GM12878 (cell line): ENCODE measurements around the gene PPP5C. TPM values are rescaled to one million over a fixed set of nuclear protein-coding genes. Genes with fewer than 3 reads are reported as not detected.

ENCODE experiments used
- ATAC-seq: fragments of 200-7000 bp; cut with Tn5 transposase; 3 replicates; pipeline ENCODE4 v1.9.1; 2020; ENCODE audit warnings: mild to moderate bottlenecking, moderate library complexity
- BruUV-seq: library from RNA; stranded (reverse); fragments of 400-500 nt; replicated peaks from 2 replicates; lab custom pipeline; 2021; lab: Mats Ljungman, UMichigan
- CTCF ChIA-PET: fragments of 300-600 bp; sonication (Branson Sonifier 250); formaldehyde crosslinking; extraction: SDS; loops from one replicate; lab custom pipeline; 2021; ENCODE audit warnings: inconsistent platforms; lab: Yijun Ruan, JAX
- POLR2A ChIA-PET: fragments of 350-600 bp; formaldehyde crosslinking; extraction: SDS; loops from one replicate; lab custom pipeline; 2021; ENCODE audit warnings: inconsistent platforms; lab: Charles Lee
- RAD21 ChIA-PET: fragments of 300-600 bp; sonication (Branson Sonifier 250); formaldehyde crosslinking; loops from one replicate; lab custom pipeline; 2023; ENCODE audit warnings: antibody characterized with exemption; ENCODE audit not compliant: unreplicated experiment; lab: Charles Lee
- SMC1A ChIA-PET: fragments of 300-600 bp; sonication (Branson Sonifier 250); formaldehyde crosslinking; loops from one replicate; lab custom pipeline; 2023; ENCODE audit not compliant: unreplicated experiment, uncharacterized antibody; lab: Charles Lee
- DNase-seq: peaks from one replicate; pipeline ENCODE4 v3.0.0-alpha.2; 2011; ENCODE audit warnings: low read depth, low spot score
- FAIRE-seq: peaks from 3 replicates; lab custom pipeline; 2011; peaks lifted over from hg19 to GRCh38; lab: Jason Lieb, UNC
- H2AFZ ChIP-seq: 2 replicates; pipeline ENCODE4 v1.6.0; 2011; ENCODE audit warnings: low read depth, low read length, control low read depth; ENCODE audit not compliant: control insufficient read depth
- H3K27ac ChIP-seq: 2 replicates; pipeline ENCODE4 v1.5.1; 2011; ENCODE audit warnings: control low read depth; ENCODE audit not compliant: control insufficient read depth, insufficient read depth
- H3K27me3 ChIP-seq, 2 experiments: replicated peaks in 1 of 2; 2 replicates each; pipeline versions ENCODE4 v1.6.0 to v1.6.1; 2011; ENCODE audit warnings: low read length in 1 of 2; ENCODE audit not compliant: control insufficient read depth in 2 of 2, insufficient read depth in 2 of 2
- H3K36me3 ChIP-seq, 2 experiments: 2 replicates each; pipeline ENCODE4 v1.5.1; 2011; ENCODE audit warnings: low read length in 1 of 2; ENCODE audit not compliant: control insufficient read depth in 2 of 2, insufficient read depth in 2 of 2
- H3K4me1 ChIP-seq: 2 replicates; pipeline ENCODE4 v1.6.1; 2011; ENCODE audit warnings: mild to moderate bottlenecking, low read length, moderate library complexity, mixed read lengths; ENCODE audit not compliant: control insufficient read depth, insufficient read depth
- H3K4me2 ChIP-seq: 2 replicates; pipeline ENCODE4 v1.6.0; 2011; ENCODE audit warnings: control low read depth; ENCODE audit not compliant: control insufficient read depth, insufficient read depth
- H3K4me3 ChIP-seq: fragments of 200-600 bp; sonication (generic); 2 replicates; pipeline ENCODE4 v1.5.1; 2016
- H3K79me2 ChIP-seq: 2 replicates; pipeline ENCODE4 v1.6.0; 2011; ENCODE audit warnings: low read length; ENCODE audit not compliant: control insufficient read depth, insufficient read depth
- H3K9ac ChIP-seq: 2 replicates; pipeline ENCODE4 v1.8.0; 2011; ENCODE audit warnings: low read length, control low read depth, mixed read lengths; ENCODE audit not compliant: control insufficient read depth, insufficient read depth
- H3K9me3 ChIP-seq: replicated peaks from 3 replicates; pipeline ENCODE4 v1.5.1; 2011; ENCODE audit warnings: mild to moderate bottlenecking, low read length; ENCODE audit not compliant: control insufficient read depth, insufficient read depth
- H4K20me1 ChIP-seq: 2 replicates; pipeline ENCODE4 v1.6.0; 2011; ENCODE audit not compliant: control insufficient read depth, insufficient read depth
- ATF7 ChIP-seq: fragments of 450-650 bp; IDR thresholded peaks from 2 replicates; pipeline ENCODE4 v1.6.1; 2016; ENCODE audit warnings: low read depth, mild to moderate bottlenecking
- DPF2 ChIP-seq: fragments of 450-650 bp; IDR thresholded peaks from 2 replicates; pipeline ENCODE4 v1.6.1; 2017; ENCODE audit warnings: mild to moderate bottlenecking
- EP300 ChIP-seq, 2 experiments: fragments of 150-350 bp in 1 of 2; IDR thresholded peaks; 2 replicates each; pipeline ENCODE4 v1.6.1; 2011 to 2012; ENCODE audit warnings: low read depth in 2 of 2, low read length in 2 of 2, borderline replicate concordance in 1 of 2, improper control_type of control experiment in 1 of 2, inconsistent platforms in 1 of 2; ENCODE audit not compliant: control insufficient read depth in 1 of 2
- ETV6 ChIP-seq, 2 experiments: fragments of 450-650 bp in 1 of 2; IDR thresholded peaks in 1 of 2; conservative IDR thresholded peaks in 1 of 2; 2 replicates each; pipeline ENCODE4 v1.6.1; 2014; ENCODE audit warnings: antibody characterized with exemption in 1 of 2, borderline replicate concordance in 1 of 2, low read depth in 1 of 2, mild to moderate bottlenecking in 1 of 2, moderate library complexity in 1 of 2
- HCFC1 ChIP-seq: fragments of 150-350 bp; IDR thresholded peaks from 2 replicates; pipeline ENCODE4 v1.6.1; 2014; ENCODE audit warnings: low read length
- IKZF1 ChIP-seq: fragments of 450-650 bp; conservative IDR thresholded peaks from 2 replicates; pipeline ENCODE4 v1.6.1; 2017; ENCODE audit warnings: antibody characterized with exemption, mild to moderate bottlenecking
- IKZF2 ChIP-seq, 2 experiments: fragments of 450-650 bp; IDR thresholded peaks; 2 replicates each; pipeline ENCODE4 v1.6.1; 2017; ENCODE audit warnings: mild to moderate bottlenecking in 2 of 2, moderate library complexity in 2 of 2
- KAT2A ChIP-seq: conservative IDR thresholded peaks from 2 replicates; pipeline ENCODE4 v1.6.1; 2011; ENCODE audit warnings: low read depth, low read length; ENCODE audit not compliant: control insufficient read depth
- MEF2B ChIP-seq: fragments of 450-650 bp; IDR thresholded peaks from 2 replicates; pipeline ENCODE4 v1.6.1; 2018; ENCODE audit warnings: mild to moderate bottlenecking, moderate library complexity; ENCODE audit not compliant: partially characterized antibody, poor library complexity, severe bottlenecking
- MTA3 ChIP-seq: IDR thresholded peaks from 2 replicates; pipeline ENCODE4 v1.6.1; 2012; ENCODE audit warnings: low read length, inconsistent platforms, borderline replicate concordance
- POU2F2 ChIP-seq: IDR thresholded peaks from 3 replicates; pipeline ENCODE4 v1.6.1; 2011; ENCODE audit warnings: low read depth, mild to moderate bottlenecking, low read length, borderline replicate concordance
- RELA ChIP-seq: fragments of 450-650 bp; IDR thresholded peaks from 2 replicates; pipeline ENCODE4 v1.8.0; 2014; ENCODE audit warnings: borderline replicate concordance; ENCODE audit not compliant: partially characterized antibody
- TAF1 ChIP-seq: IDR thresholded peaks from 2 replicates; pipeline ENCODE4 v1.6.1; 2011; ENCODE audit warnings: mild to moderate bottlenecking, low read depth, low read length, borderline replicate concordance
- WRNIP1 ChIP-seq: IDR thresholded peaks from 2 replicates; pipeline ENCODE4 v1.6.1; 2011; ENCODE audit warnings: low read depth, low read length, improper control_type of control experiment, borderline replicate concordance
- YBX1 ChIP-seq: fragments of 450-650 bp; IDR thresholded peaks from 2 replicates; pipeline ENCODE4 v1.6.1; 2016; ENCODE audit warnings: antibody characterized with exemption
- ZBED1 ChIP-seq: IDR thresholded peaks from 2 replicates; pipeline ENCODE4 v1.6.1; 2016; ENCODE audit warnings: borderline replicate concordance
- ZSCAN29 ChIP-seq: fragments of 450-650 bp; IDR thresholded peaks from 2 replicates; pipeline ENCODE4 v1.6.1; 2017; ENCODE audit warnings: mild to moderate bottlenecking, moderate library complexity
- WGBS: methylation state at CpG from one replicate; pipeline ENCODE4 v1.1.6; 2016; ENCODE audit warnings: low lambda C conversion rate; ENCODE audit not compliant: insufficient replicate concordance, insufficient coverage; ENCODE audit errors: missing lambda C conversion rate; 5-methylcytosine and 5-hydroxymethylcytosine counted together
- in situ Hi-C: fragments of 300-500 bp; cut with MboI; formaldehyde crosslinking; loops from 9 replicates; pipeline ENCODE4 v1.14.3; 2018; ENCODE audit warnings: mixed read lengths
- intact Hi-C: fragments of 100-400 bp; cut with micrococcal nuclease; formaldehyde crosslinking; loops from one replicate; pipeline ENCODE4 v1.14.2; 2022; ENCODE audit not compliant: unreplicated experiment
- polyA plus RNA-seq, 11 experiments: library from polyadenylated mRNA; depleted of rRNA in 4 of 11; unstranded in 6 of 11; stranded (reverse) in 5 of 11; fragments of >200 nt; fragmentation: Nextera tagmentation in 4 of 11; fragmentation: Illumina TruSeq in 1 of 11; extraction: Ambion mirVana in 4 of 11; extraction: Trizol in 1 of 11; gene quantifications; 1 replicate in 1 of 11; 2 replicates in 10 of 11; pipeline versions ENCODE4 v1.2.1 to v1.2.3, GENCODE V29; 2011 to 2016; ENCODE audit warnings: inconsistent platforms in 2 of 11, missing spikeins in 2 of 11, low read depth in 1 of 11
- total RNA-seq, 4 experiments: library from RNA; depleted of rRNA in 3 of 4; stranded (reverse); fragments of >200 nt in 3 of 4; fragmentation: Illumina TruSeq in 1 of 4; extraction: Trizol in 1 of 4; gene quantifications; 2 replicates each; pipeline versions ENCODE4 v1.2.1 to v1.2.3, GENCODE V29; 2013 to 2021
- TF ChIP-seq, protein P1 (sequence below): fragments of 450-650 bp; IDR thresholded peaks from 2 replicates; pipeline ENCODE4 v1.6.1; 2017; ENCODE audit warnings: mild to moderate bottlenecking, low read depth, inconsistent platforms; ENCODE audit not compliant: poor library complexity, severe bottlenecking
- TF ChIP-seq, protein P2 (sequence below): fragments of 450-650 bp; IDR thresholded peaks from 2 replicates; pipeline ENCODE4 v1.6.1; 2017; ENCODE audit warnings: low read depth, mild to moderate bottlenecking, moderate library complexity

The PPP5C gene
- total and polyA plus RNA-seq, 10 of the 15 experiments (the other 5 are each of a cell fraction or from before 2014, with no cell fraction given) = 1.1 to 154 (median 94.5) TPM

- H3K79me2 ChIP-seq = no peaks in the 10 kb centered on the region
- WGBS = 93% methylated on average over 8 of the region's 11 CpGs
- H3K27ac ChIP-seq = no peak overlapping the region
- no TSS peak for BruUV-seq
- no peak for TF ChIP-seq DPF2
- TF ChIP-seq RELA = no peak
- TF ChIP-seq HCFC1 = no peak
- TF ChIP-seq MEF2B = no peak
- TF ChIP-seq KAT2A = no peak
- TF ChIP-seq MTA3 = no peak
- TF ChIP-seq ATF7 = no peak
- no peak for TF ChIP-seq ETV6 (conservative IDR thresholded peaks at IDR 0.05 in 1 of 2, IDR thresholded peaks at IDR 0.05 in 1 of 2; ENCODE audit: borderline replicate concordance in 1 of 2, low read depth in 1 of 2)
- no peak for TF ChIP-seq ZSCAN29
- no peak for TF ChIP-seq IKZF2 (IDR thresholded peaks at IDR 0.05)
- TF ChIP-seq POU2F2 = no peak
- TF ChIP-seq WRNIP1 = no peak
- TF ChIP-seq ZBED1 = no peak
- TF ChIP-seq, protein P1, sequence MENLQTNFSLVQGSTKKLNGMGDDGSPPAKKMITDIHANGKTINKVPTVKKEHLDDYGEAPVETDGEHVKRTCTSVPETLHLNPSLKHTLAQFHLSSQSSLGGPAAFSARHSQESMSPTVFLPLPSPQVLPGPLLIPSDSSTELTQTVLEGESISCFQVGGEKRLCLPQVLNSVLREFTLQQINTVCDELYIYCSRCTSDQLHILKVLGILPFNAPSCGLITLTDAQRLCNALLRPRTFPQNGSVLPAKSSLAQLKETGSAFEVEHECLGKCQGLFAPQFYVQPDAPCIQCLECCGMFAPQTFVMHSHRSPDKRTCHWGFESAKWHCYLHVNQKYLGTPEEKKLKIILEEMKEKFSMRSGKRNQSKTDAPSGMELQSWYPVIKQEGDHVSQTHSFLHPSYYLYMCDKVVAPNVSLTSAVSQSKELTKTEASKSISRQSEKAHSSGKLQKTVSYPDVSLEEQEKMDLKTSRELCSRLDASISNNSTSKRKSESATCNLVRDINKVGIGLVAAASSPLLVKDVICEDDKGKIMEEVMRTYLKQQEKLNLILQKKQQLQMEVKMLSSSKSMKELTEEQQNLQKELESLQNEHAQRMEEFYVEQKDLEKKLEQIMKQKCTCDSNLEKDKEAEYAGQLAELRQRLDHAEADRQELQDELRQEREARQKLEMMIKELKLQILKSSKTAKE = no peak
- no peak for TF ChIP-seq IKZF1
- no peak for TF ChIP-seq YBX1
- TF ChIP-seq EP300 (IDR thresholded peaks at IDR 0.05; ENCODE audit: borderline replicate concordance in 1 of 2, control insufficient read depth in 1 of 2, low read depth in 2 of 2, low read length in 2 of 2) = no peak
- TF ChIP-seq, protein P2, sequence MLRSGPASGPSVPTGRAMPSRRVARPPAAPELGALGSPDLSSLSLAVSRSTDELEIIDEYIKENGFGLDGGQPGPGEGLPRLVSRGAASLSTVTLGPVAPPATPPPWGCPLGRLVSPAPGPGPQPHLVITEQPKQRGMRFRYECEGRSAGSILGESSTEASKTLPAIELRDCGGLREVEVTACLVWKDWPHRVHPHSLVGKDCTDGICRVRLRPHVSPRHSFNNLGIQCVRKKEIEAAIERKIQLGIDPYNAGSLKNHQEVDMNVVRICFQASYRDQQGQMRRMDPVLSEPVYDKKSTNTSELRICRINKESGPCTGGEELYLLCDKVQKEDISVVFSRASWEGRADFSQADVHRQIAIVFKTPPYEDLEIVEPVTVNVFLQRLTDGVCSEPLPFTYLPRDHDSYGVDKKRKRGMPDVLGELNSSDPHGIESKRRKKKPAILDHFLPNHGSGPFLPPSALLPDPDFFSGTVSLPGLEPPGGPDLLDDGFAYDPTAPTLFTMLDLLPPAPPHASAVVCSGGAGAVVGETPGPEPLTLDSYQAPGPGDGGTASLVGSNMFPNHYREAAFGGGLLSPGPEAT = no peak
- no peak for TF ChIP-seq TAF1
- ChIA-PET POLR2A (no interaction called here), CTCF (interaction anchor here (0.5 to 1.2 kb wide), 3 partner anchors 9 to 1320 kb away, joined by 3 to 4 read pairs (median 3); no protein-coding TSS in a partner anchor), RAD21 (no interaction called here), SMC1A (interaction anchor here (0.8 kb wide), 1 partner anchor 8 kb away, joined by 3 read pairs; no protein-coding TSS in a partner anchor)
- no peak for ATAC-seq
- no peak overlapping the region for H3K4me3 ChIP-seq
- in situ Hi-C loops = no loop called here
- H3K9me3 ChIP-seq = no peaks in the 10 kb centered on the region
- no peak for FAIRE-seq
- no peaks in the 10 kb centered on the region for H3K4me1 ChIP-seq
- intact Hi-C loops = no loop called here
- H3K36me3 ChIP-seq = peaks cover 33 to 54% of the 10 kb centered on the region in 2 experiments
- H3K9ac ChIP-seq = no peak overlapping the region
- no peak for DNase-seq
- no peaks in the 10 kb centered on the region for H3K27me3 ChIP-seq
- no peak overlapping the region for H3K4me2 ChIP-seq
- H2AFZ ChIP-seq = no peak overlapping the region
- H4K20me1 ChIP-seq = no peaks in the 10 kb centered on the region
Measured at GRCh38 chr19:46385636-46386035, 38.7 kb downstream of the PPP5C start.
